ENCODE results near the gene NCAM1. TPM values are rescaled to one million over a fixed set of nuclear protein-coding genes. Genes with fewer than 3 reads are reported as not detected.
A peak's percentile ranks its signal among the peaks of the same experiment; 100 is the strongest.

Gene NCAM1
- total RNA-seq, 2 donors from 2014 or later: 42.0 to 69.2 TPM

GRCh38 chr11:113188371-113188834 is 227.2 kb downstream of the NCAM1 start:
- no peak overlapping the region for H3K4me3 ChIP-seq
- peak overlapping the region in 1 of 2 donors; percentile 65 for H3K27ac ChIP-seq
- no peak for DNase-seq (ENCODE audit: low spot score)
- H3K9me3 ChIP-seq: no peaks in the 10 kb centered on the region
- TF ChIP-seq CTCF (IDR thresholded peaks at IDR 0.05): no peak
- no peak for ATAC-seq (ENCODE audit: insufficient number of reproducible peaks, low FRiP score, low read depth)
- no peaks in the 10 kb centered on the region for H3K36me3 ChIP-seq
- no peaks in the 10 kb centered on the region for H3K27me3 ChIP-seq (replicated peaks; ENCODE audit: insufficient read depth)
- peaks cover 36 to 67% of the 10 kb centered on the region in 2 donors for H3K4me1 ChIP-seq (ENCODE audit: control insufficient read depth in 1 of 2, low read depth in 2 of 2)

- Histone ChIP-seq H3K36me3 (no peaks in the 10 kb centered on the region), H3K27me3 (replicated peaks; ENCODE audit: insufficient read depth) (no peaks in the 10 kb centered on the region), H3K4me3 (no peak overlapping the region), H3K4me1 (ENCODE audit: control insufficient read depth in 1 of 2, low read depth in 2 of 2) (peaks cover 42 to 79% of the 10 kb centered on the region in 2 donors), H3K9me3 (no peaks in the 10 kb centered on the region), H3K27ac (peak overlapping the region; percentile 65 to 76)
- ATAC-seq (ENCODE audit: insufficient number of reproducible peaks, low FRiP score, low read depth): peak; percentile 46
- TF ChIP-seq CTCF (IDR thresholded peaks at IDR 0.05): no peak
- DNase-seq (ENCODE audit: low spot score): peak; percentile 64
These were observed 228.9 kb downstream of the NCAM1 start for GRCh38 chr11:113189909-113190667.

GRCh38 chr11:113192121-113192925 is 231.1 kb downstream of the NCAM1 start:
- Histone ChIP-seq H3K4me1 (ENCODE audit: control insufficient read depth in 1 of 2, low read depth in 2 of 2) (peaks cover 42 to 73% of the 10 kb centered on the region in 2 donors), H3K27me3 (replicated peaks; ENCODE audit: insufficient read depth) (no peaks in the 10 kb centered on the region), H3K27ac (peak overlapping the region; percentile 65 to 76), H3K4me3 (no peak overlapping the region), H3K36me3 (no peaks in the 10 kb centered on the region), H3K9me3 (no peaks in the 10 kb centered on the region)
- DNase-seq (ENCODE audit: low spot score): no peak
- no peak for TF ChIP-seq CTCF (IDR thresholded peaks at IDR 0.05)
- ATAC-seq (ENCODE audit: insufficient number of reproducible peaks, low FRiP score, low read depth): no peak

GRCh38 chr11:113193016-113193415 is 231.8 kb downstream of the NCAM1 start:
- peak overlapping the region; percentile 54 to 65 for H3K27ac ChIP-seq
- H3K4me1 ChIP-seq (ENCODE audit: control insufficient read depth in 1 of 2, low read depth in 2 of 2): peaks cover 36 to 66% of the 10 kb centered on the region in 2 donors
- no peaks in the 10 kb centered on the region for H3K36me3 ChIP-seq
- no peaks in the 10 kb centered on the region for H3K9me3 ChIP-seq
- TF ChIP-seq CTCF (IDR thresholded peaks at IDR 0.05): no peak
- H3K4me3 ChIP-seq: no peak overlapping the region
- DNase-seq (ENCODE audit: low spot score): no peak
- ATAC-seq (ENCODE audit: insufficient number of reproducible peaks, low FRiP score, low read depth): no peak
- H3K27me3 ChIP-seq (replicated peaks; ENCODE audit: insufficient read depth): no peaks in the 10 kb centered on the region

- ATAC-seq (ENCODE audit: insufficient number of reproducible peaks, low FRiP score, low read depth) (no peak), DNase-seq (ENCODE audit: low spot score) (no peak)
- peaks cover 29 to 57% of the 10 kb centered on the region in 2 donors for H3K4me1 ChIP-seq (ENCODE audit: control insufficient read depth in 1 of 2, low read depth in 2 of 2)
- no peak for TF ChIP-seq CTCF (IDR thresholded peaks at IDR 0.05)
- H3K4me3 ChIP-seq: no peak overlapping the region
- peak overlapping the region; percentile 54 to 65 for H3K27ac ChIP-seq
- no peaks in the 10 kb centered on the region for H3K36me3 ChIP-seq
- H3K27me3 ChIP-seq (replicated peaks; ENCODE audit: insufficient read depth): no peaks in the 10 kb centered on the region
- no peaks in the 10 kb centered on the region for H3K9me3 ChIP-seq
These were observed 232.7 kb downstream of the NCAM1 start for GRCh38 chr11:113193946-113194345.

Measured in thoracic aorta (tissue), 2 donors.